NCI-H526 (cell line): ENCODE data around the gene KLF2.
A peak's percentile ranks its signal among the peaks of the same experiment; 100 is the strongest.
"Not testable (repeated sequence)": the region's sequence is repeated elsewhere in the genome, so short reads cannot be mapped to it uniquely, and the experiment has no call there.

Experiments used
- DNase-seq, 2 experiments: peaks; one replicate each; lab custom pipeline; 2025; lab: John Stamatoyannopoulos, UW

The KLF2 gene

DNA sequence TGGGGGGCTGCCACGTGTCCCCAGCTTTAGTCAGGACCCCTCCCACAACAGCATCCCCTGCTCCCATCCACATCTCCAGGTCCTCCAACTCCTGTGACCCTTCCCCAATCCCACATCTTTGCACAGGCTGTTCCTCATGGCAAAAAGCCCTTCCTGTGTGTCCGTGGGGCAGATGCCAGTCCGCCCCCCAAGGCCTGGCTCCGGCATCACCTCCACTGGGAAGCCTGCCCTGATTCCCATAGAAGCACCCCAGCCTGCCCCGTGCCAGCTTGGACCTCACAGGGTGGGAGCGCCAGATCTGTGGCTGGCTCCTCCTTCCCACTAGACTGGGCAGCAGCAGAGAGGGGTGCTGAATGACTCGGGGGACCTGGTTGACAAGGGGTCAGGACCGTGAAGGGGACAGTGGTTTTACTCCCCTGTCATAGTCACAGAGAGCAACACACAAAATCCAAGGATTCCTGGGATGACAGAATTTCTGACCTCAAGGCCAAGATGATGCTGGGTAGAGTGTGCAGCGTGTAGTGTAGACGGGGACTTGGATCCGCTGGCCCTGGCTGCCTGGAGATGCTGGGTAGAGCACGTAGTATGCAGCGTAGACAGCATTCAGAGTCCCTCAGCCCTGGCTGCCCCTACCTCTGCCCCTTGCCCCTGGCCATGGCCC, 13.3 kb downstream of the KLF2 start:
- DNase-seq, result no peak

DNA sequence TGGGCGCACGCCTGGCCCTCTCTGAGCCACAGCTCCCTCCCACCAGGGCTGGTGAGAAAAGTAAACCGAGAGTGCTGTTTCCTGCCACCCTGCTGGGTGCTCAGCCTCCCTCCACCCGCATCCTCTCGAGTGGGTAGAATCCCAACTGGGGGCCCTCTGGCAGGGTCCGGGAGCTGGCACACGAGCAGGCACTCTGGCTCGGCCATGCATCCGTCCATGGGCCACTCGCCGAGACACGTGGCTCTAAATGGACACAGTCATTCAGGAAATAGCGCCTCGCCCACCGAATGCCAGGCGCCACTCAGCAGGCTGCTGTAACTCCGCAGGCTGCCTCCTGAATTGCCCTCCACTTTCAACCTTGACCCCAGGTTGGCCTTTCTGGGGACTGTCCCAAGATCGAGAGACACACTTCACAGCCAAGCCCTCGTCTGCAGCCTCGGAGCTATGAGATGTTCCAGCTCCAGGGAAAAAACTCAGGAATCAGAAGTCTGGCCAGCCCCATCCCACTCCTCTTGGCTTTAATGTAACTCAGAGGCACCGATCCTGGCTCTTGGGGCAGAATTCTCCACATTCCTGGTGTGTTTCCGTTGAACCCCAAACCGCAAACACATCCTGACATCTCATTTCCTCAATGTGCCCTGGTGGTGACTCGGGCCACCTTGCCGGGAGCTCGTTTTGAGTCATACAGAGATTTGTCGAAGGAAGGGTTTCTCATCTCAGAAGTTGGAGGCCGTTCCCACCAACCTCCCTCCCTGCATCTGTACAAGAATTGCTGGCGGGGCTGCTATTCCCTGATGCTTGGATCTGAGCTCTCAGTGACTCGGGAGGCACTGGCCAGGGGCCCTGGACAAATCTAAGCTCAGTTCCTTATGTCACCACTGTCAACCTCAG, 14.1 kb downstream of the KLF2 start:
- DNase-seq, result no peak

DNA sequence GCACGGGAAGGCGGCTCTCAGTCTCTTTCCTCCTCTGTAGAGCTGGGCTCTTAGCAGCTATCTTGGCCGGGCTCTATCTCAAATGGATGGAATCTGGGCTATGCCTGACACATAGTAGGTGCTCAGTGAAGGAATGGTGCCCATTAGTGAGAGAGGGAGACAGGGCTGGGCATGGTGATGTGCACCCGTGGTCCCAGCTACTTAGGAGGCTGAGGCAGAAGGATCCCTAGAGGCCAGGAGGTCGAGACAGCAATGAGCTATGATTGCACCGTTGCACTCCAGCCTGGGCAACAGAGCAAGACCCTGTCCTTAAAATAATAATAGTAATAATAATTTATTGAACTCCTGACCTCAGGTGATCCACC, 14.7 kb downstream of the KLF2 start:
- DNase-seq, result no peak

DNA sequence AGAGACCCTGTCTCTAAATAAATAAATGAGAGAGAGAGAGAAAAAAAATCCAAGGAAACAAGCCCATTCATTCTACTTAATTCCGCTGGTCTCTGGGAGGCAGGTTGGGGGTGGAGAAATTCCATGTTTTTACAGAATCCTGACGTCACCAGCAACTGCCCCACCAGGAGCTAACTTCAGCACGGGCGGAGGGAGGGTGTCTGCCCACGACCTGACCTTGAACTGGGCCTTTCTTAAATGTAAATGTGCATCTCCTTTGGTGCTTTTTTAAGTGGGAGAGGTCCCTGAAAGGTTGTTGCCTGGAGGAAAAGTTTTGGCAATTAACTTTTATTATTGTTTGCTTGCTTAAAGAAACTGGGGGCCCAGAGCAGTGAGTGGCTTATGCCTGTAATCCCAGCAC, 15.5 kb downstream of the KLF2 start:
- no peak for DNase-seq

- no peak for DNase-seq
Observed at GRCh38 chr19:16340654-16341053, 16.0 kb downstream of the KLF2 start.

DNA sequence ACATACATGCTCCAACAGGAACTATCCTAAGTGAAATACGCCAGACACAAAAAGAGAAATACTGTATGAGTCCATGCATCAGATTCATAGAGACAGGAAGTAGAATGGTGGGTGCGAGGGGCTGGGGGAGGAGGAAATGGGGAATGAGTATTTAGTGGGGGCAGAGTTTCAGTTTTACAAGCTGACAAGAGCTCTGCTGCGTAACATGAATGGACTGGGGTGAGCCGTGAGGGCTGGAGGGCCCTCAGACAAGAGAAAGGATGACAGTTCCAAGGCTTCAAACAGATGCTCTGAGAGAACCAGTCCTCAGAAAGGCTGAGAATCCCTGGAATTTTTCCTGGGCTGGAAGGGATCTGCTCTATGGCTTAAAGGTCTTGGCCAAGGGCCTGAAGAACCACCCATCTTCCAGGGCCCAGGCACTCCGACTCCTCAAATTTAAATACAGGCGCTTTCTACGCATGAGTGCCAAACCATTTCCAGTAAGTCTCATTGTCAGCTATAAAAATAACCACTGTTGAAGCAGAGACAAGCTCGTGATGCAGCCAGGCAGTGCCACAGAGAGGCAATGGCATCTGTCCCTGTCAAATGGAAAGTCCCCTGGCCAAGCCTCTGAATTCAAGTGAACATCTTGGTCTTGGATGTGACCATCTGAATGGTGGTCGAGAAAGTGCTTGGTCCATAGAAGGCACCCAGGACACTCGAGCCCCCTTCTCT, 17.5 kb downstream of the KLF2 start:
- DNase-seq, result no peak

DNA sequence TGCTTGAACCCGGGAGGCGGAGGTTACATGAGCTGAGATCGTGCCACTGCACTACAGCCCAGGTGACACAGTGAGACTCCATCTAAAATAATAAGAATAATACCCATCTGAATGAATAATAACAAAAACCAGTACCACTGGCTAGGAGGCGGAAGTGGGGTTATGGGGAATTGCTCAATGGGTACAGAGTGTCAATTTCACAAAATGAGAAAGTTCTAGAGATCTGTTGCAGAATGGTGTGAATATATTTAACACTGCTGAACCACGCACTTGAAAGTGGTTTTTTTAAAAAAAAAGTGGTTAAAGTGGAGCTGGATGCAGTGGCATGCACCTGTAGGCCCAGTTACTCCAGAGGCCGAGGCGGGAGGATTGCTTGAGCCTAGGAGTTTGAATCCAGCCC, 18.5 kb downstream of the KLF2 start:
- no peak for DNase-seq

DNA sequence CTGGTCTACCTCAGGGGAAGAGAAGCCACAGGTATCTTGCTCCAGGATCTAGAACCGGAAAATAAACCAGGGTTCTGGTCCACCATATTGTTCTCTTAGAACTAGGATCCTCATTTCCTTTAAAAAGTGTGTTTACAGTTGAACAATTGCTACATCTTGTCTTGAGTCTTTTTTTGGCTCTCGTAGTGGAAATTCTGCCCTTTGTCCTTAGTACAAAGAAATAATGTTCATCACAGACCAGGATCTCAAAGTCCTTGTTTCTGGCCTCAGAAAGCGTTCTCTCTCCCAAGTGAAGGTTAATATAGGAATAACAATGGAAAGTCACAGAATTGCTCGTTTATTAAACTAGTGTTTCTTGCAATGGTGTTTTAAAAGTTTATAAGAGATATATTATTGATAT, 20.8 kb downstream of the KLF2 start:
- no peak for DNase-seq

- DNase-seq, result not testable (repeated sequence)
Observed at GRCh38 chr19:16347099-16347498, 22.5 kb downstream of the KLF2 start.

DNA sequence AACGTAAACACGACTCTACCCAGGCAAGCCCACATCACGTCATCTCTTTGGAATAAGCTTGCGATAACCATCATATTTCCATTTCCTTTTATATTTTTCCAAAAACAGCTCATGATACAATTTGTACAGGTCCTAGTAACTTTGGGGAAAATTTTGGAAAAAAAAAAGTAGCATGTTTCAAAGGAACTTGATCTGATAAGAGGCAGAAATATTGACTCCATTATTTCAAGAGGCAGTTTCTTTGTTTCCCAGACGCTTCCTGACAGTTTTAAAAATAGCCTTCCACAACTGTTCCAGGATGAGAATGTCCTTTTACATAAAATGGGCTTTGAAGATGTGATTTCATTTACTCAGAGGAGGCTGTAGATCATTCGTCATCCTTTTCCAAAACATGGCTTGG, 23.1 kb downstream of the KLF2 start:
- no peak for DNase-seq

- no peak for DNase-seq
Observed at GRCh38 chr19:16349551-16350152, 25.0 kb downstream of the KLF2 start.

GRCh38 chr19:16351133-16351809, 26.6 kb downstream of the KLF2 start:
- peak in 1 of 2 experiments; percentile 7 for DNase-seq

GRCh38 chr19:16355293-16356043, 30.8 kb downstream of the KLF2 start:
- no peak for DNase-seq

DNA sequence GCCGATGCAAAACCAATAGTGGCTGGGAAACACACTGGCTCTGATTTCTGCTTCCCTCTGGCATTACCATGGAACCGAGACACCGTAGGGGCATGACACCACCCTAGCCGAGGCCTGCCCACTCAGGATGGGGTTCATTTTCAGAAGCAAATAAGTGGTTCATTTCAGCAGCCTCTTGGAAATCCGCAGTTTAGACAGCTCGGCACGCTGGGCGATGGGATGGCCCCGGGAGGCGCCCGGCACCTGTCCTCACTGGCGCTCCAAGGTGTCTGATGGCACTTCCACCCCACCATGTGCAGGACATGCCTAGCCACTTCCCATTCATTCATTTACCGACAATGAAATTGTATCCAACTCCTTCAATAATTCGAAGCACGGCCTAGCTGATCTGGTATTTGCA, 33.8 kb downstream of the KLF2 start:
- DNase-seq, result no peak

DNA sequence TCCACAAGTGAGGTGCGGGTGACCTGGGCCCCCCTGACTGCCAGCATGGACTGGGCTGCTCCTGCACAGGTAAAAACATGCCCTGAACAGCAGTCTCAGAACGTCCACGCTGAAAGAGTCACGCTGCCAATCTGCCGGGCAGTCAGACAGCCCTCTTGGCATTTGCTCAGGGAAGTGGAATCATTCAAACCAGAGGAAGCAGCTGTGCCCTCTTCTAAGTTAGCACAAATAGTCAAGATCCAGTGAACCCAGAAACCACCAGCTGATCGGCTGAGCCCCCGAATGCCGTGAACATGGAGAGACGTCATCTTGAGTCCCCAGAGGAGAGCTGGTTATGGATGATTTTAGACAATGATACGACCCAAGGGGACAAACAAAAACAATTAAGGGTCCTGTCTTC, 34.4 kb downstream of the KLF2 start:
- DNase-seq, result no peak

DNA sequence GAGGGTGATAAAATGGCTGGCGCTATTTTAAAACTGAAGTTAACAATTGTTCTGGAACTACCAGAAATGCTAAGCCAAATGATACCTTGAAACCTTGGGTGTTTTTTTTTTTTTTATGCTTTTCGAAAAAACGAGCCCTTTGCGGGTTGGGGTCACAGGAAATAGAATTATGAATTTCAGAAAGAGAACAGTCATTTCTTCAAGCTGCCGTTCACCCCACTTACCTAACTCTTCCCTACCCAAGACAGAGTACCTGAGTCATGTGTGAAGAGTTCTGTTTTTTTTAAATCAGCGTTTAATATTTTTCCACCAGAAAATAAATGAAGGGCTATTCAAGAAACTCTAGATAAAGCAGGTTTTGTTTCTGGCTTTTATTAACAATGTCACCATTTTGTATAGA, 35.3 kb downstream of the KLF2 start:
- no peak for DNase-seq

- DNase-seq, result no peak
Observed at GRCh38 chr19:16360738-16361137, 36.1 kb downstream of the KLF2 start.

- no peak for DNase-seq
Observed at GRCh38 chr19:16361254-16361653, 36.6 kb downstream of the KLF2 start.

- DNase-seq, result no peak
Observed at GRCh38 chr19:16361926-16362325, 37.3 kb downstream of the KLF2 start.

- DNase-seq, result peak in 1 of 2 experiments; percentile 38
Observed at GRCh38 chr19:16363133-16363851, 38.7 kb downstream of the KLF2 start.

GRCh38 chr19:16363852-16364230, 39.2 kb downstream of the KLF2 start:
- DNase-seq, result no peak
